Activated T-cell treated with anti-CD3 and anti-CD28 coated beads, Interleukin-2, amount 50 U/mL, for 4 hours (primary cell): ENCODE data around the gene POLR3K. TPM values are rescaled to one million over a fixed set of nuclear protein-coding genes. Genes with fewer than 3 reads are reported as not detected.
A peak's percentile ranks its signal among the peaks of the same experiment; 100 is the strongest.

Experiments used
- ATAC-seq, 2 donors: fragments of 200-7000 bp; cut with Tn5 transposase; one replicate each; pipeline ENCODE4 v1.10.0; 2021
- DNase-seq: peaks from one replicate; pipeline ENCODE4 v3.0.0-alpha.2; 2020
- H3K27me3 Mint-ChIP-seq: one replicate; pipeline ENCODE4 v1.8.0; 2021; ENCODE audit warnings: low read depth, mixed read lengths
- H3K36me3 Mint-ChIP-seq: one replicate; pipeline ENCODE4 v1.8.0; 2022; ENCODE audit warnings: mixed read lengths; ENCODE audit not compliant: insufficient read depth
- H3K4me1 Mint-ChIP-seq: one replicate; pipeline ENCODE4 v1.8.0; 2021; ENCODE audit warnings: low read depth, mixed read lengths
- H3K4me3 Mint-ChIP-seq: one replicate; pipeline ENCODE4 v1.8.0; 2021; ENCODE audit warnings: mild to moderate bottlenecking, moderate library complexity, mixed read lengths
- H3K9me3 Mint-ChIP-seq: one replicate; pipeline ENCODE4 v1.8.0; 2021; ENCODE audit warnings: mixed read lengths
- total RNA-seq, 3 donors: library from RNA; stranded (reverse); gene quantifications; one replicate each; pipeline ENCODE4 v1.2.1, GENCODE V29; 2021

The POLR3K gene
- total RNA-seq, 3 donors from 2014 or later = 80.8 to 89.5 (median 87.9) TPM

GRCh38 chr16:85407-85782 lies 32.0 kb upstream of the POLR3K start:
- no peak for ATAC-seq
- no peak for DNase-seq
- no peaks in the 10 kb centered on the region for H3K27me3 Mint-ChIP-seq
- no peaks in the 10 kb centered on the region for H3K9me3 Mint-ChIP-seq
- H3K36me3 Mint-ChIP-seq = peaks cover 12% of the 10 kb centered on the region
- no peak overlapping the region for H3K4me3 Mint-ChIP-seq
- peaks cover 26% of the 10 kb centered on the region for H3K4me1 Mint-ChIP-seq

- no peaks in the 10 kb centered on the region for H3K9me3 Mint-ChIP-seq
- H3K4me3 Mint-ChIP-seq = peak overlapping the region; percentile 19
- H3K4me1 Mint-ChIP-seq = peaks cover 26% of the 10 kb centered on the region
- peaks cover 11% of the 10 kb centered on the region for H3K36me3 Mint-ChIP-seq
- ATAC-seq (peak; percentile 85 to 86), DNase-seq (peak; percentile 21)
- no peaks in the 10 kb centered on the region for H3K27me3 Mint-ChIP-seq
These were observed 31.5 kb upstream of the POLR3K start for GRCh38 chr16:84718-85406.

- Mint-ChIP-seq H3K27me3 (no peaks in the 10 kb centered on the region), H3K4me1 (peaks cover 27% of the 10 kb centered on the region), H3K36me3 (peaks cover 11% of the 10 kb centered on the region), H3K4me3 (no peak overlapping the region), H3K9me3 (no peaks in the 10 kb centered on the region)
- ATAC-seq (peak; percentile 32 to 35), DNase-seq (no peak)
These were observed 30.6 kb upstream of the POLR3K start for GRCh38 chr16:83781-84615.

- H3K4me3 Mint-ChIP-seq = no peak overlapping the region
- no peak for DNase-seq
- peaks cover 9% of the 10 kb centered on the region for H3K36me3 Mint-ChIP-seq
- H3K27me3 Mint-ChIP-seq = no peaks in the 10 kb centered on the region
- ATAC-seq = no peak
- H3K4me1 Mint-ChIP-seq = peaks cover 32% of the 10 kb centered on the region
- no peaks in the 10 kb centered on the region for H3K9me3 Mint-ChIP-seq
These were observed 29.7 kb upstream of the POLR3K start for GRCh38 chr16:83060-83603.

- H3K4me1 Mint-ChIP-seq = peaks cover 38% of the 10 kb centered on the region
- H3K9me3 Mint-ChIP-seq = no peaks in the 10 kb centered on the region
- H3K36me3 Mint-ChIP-seq = peaks cover 5% of the 10 kb centered on the region
- peaks cover 5% of the 10 kb centered on the region for H3K27me3 Mint-ChIP-seq
- DNase-seq (no peak), ATAC-seq (no peak)
- peak overlapping the region; percentile 86 for H3K4me3 Mint-ChIP-seq
These were observed 26.0 kb upstream of the POLR3K start for GRCh38 chr16:79151-80054.

- Mint-ChIP-seq H3K36me3 (peaks cover under 1% of the 10 kb centered on the region), H3K4me3 (peak overlapping the region; percentile 86), H3K9me3 (no peaks in the 10 kb centered on the region), H3K27me3 (peaks cover 9% of the 10 kb centered on the region), H3K4me1 (peaks cover 30% of the 10 kb centered on the region)
- ATAC-seq (peak; percentile 25 to 26), DNase-seq (no peak)
These were observed 25.2 kb upstream of the POLR3K start for GRCh38 chr16:78444-79150.

- Mint-ChIP-seq H3K9me3 (no peaks in the 10 kb centered on the region), H3K4me3 (peak within 1 kb of the TSS; percentile 86), H3K36me3 (no peaks in the 10 kb centered on the region), H3K4me1 (peaks cover 26% of the 10 kb centered on the region), H3K27me3 (peaks cover 16% of the 10 kb centered on the region)
- ATAC-seq = peak; percentile 86
- peak; percentile 79 for DNase-seq
These were observed 24.5 kb upstream of the POLR3K start, which contains the start of gene MPG for GRCh38 chr16:77807-78443. Gene MPG, plus strand, starts transcription at chr16:78225. Its CDS starts 85 bp downstream, at chr16:78310.

- peak; percentile 16 to 33 for ATAC-seq
- peak; percentile 18 for DNase-seq
- Mint-ChIP-seq H3K27me3 (peaks cover 19% of the 10 kb centered on the region), H3K36me3 (no peaks in the 10 kb centered on the region), H3K4me3 (peak overlapping the region; percentile 81), H3K4me1 (peaks cover 23% of the 10 kb centered on the region), H3K9me3 (no peaks in the 10 kb centered on the region)
These were observed 23.9 kb upstream of the POLR3K start for GRCh38 chr16:77273-77806.

- DNase-seq = no peak
- peaks cover 20% of the 10 kb centered on the region for H3K27me3 Mint-ChIP-seq
- no peaks in the 10 kb centered on the region for H3K36me3 Mint-ChIP-seq
- no peak for ATAC-seq
- peaks cover 23% of the 10 kb centered on the region for H3K4me1 Mint-ChIP-seq
- no peaks in the 10 kb centered on the region for H3K9me3 Mint-ChIP-seq
- peak overlapping the region; percentile 81 for H3K4me3 Mint-ChIP-seq
These were observed 23.3 kb upstream of the POLR3K start for GRCh38 chr16:76535-77272.

DNA sequence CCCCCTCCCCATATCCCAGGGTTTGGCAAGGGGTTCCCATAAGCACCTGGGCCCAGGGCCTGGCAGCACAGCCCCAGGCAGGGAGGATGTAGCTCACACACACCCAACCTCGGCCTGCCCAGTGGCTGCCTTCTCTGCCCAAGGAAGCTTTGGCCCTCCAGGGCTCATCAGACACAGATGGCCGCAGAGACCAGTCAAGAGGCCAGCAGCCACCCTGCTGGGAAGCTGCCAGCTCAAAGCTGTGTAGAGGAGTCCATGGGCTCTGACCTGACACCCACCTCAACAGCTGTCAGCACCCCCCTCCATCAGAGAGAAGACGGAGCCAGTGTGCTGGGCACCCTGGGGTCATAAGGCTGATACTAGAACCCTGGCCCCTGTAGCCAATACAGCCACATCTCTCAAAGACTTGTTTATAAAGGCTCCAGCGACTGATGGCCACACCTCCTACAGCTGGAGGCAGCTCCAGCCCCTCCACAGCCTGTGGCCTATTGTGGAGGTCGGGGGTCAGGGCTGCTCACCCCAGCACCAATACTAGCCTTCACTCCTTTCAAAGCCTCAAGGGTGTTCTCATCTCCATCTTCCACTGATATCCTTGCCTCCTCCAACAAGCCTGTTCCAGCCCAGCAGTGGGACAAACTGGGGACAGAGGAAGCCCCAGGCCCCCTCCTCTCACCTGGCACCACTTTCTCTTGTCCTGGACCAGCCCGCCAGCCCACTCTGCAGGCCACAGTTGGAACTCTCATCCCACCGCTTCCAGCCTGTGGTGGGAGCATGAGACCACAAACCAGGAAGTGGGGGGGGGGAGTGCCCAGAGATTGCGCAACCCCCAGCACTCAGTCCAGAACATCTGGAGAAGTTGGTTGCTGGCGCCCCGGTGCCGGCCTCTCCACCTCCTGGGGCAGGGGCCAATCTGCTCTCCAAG lies 22.4 kb upstream of the POLR3K start:
- H3K4me3 Mint-ChIP-seq = peak overlapping the region; percentile 81
- peaks cover 29% of the 10 kb centered on the region for H3K27me3 Mint-ChIP-seq
- H3K4me1 Mint-ChIP-seq = peaks cover 23% of the 10 kb centered on the region
- ATAC-seq (no peak), DNase-seq (no peak)
- no peaks in the 10 kb centered on the region for H3K9me3 Mint-ChIP-seq
- H3K36me3 Mint-ChIP-seq = no peaks in the 10 kb centered on the region

GRCh38 chr16:74747-75334 lies 21.4 kb upstream of the POLR3K start:
- Mint-ChIP-seq H3K36me3 (no peaks in the 10 kb centered on the region), H3K27me3 (peaks cover 36% of the 10 kb centered on the region), H3K4me3 (no peak overlapping the region), H3K9me3 (no peaks in the 10 kb centered on the region), H3K4me1 (peaks cover 23% of the 10 kb centered on the region)
- DNase-seq (no peak), ATAC-seq (no peak)
